ENCODE data around the gene TFCP2.

The TFCP2 gene

GRCh38 chr12:51056242-51056641 is 116.7 kb downstream of the TFCP2 start:
- H3K9ac ChIP-seq (ENCODE audit: low read depth, low read length) = no peak overlapping the region
- H3K27me3 ChIP-seq (ENCODE audit: insufficient read depth, low read length) = no peaks in the 10 kb centered on the region
- no peaks in the 10 kb centered on the region for H3K4me1 ChIP-seq (ENCODE audit: insufficient read depth, low read length)
- WGBS = 97% methylated on average over 5 of the region's 5 CpGs
- H3K9me3 ChIP-seq (ENCODE audit: insufficient read depth, low read depth, low read length) = no peaks in the 10 kb centered on the region
- peaks cover 85% of the 10 kb centered on the region for H3K36me3 ChIP-seq (ENCODE audit: insufficient read depth, low read length)
- no peak overlapping the region for H3K4me3 ChIP-seq (ENCODE audit: low read length)
- H3K27ac ChIP-seq (ENCODE audit: low read depth, low read length) = no peak overlapping the region

GRCh38 chr12:51055060-51055459 is 117.9 kb downstream of the TFCP2 start:
- Histone ChIP-seq H3K4me1 (ENCODE audit: insufficient read depth, low read length) (no peaks in the 10 kb centered on the region), H3K36me3 (ENCODE audit: insufficient read depth, low read length) (peaks cover 77% of the 10 kb centered on the region), H3K27ac (ENCODE audit: low read depth, low read length) (no peak overlapping the region), H3K9ac (ENCODE audit: low read depth, low read length) (no peak overlapping the region), H3K4me3 (ENCODE audit: low read length) (no peak overlapping the region), H3K27me3 (ENCODE audit: insufficient read depth, low read length) (no peaks in the 10 kb centered on the region), H3K9me3 (ENCODE audit: insufficient read depth, low read depth, low read length) (no peaks in the 10 kb centered on the region)
- WGBS = 96% methylated on average over 2 of the region's 2 CpGs

- Histone ChIP-seq H3K4me3 (ENCODE audit: low read length) (no peak overlapping the region), H3K4me1 (ENCODE audit: insufficient read depth, low read length) (peaks cover 10% of the 10 kb centered on the region), H3K9me3 (ENCODE audit: insufficient read depth, low read depth, low read length) (no peaks in the 10 kb centered on the region), H3K27me3 (ENCODE audit: insufficient read depth, low read length) (no peaks in the 10 kb centered on the region), H3K9ac (ENCODE audit: low read depth, low read length) (no peak overlapping the region), H3K27ac (ENCODE audit: low read depth, low read length) (no peak overlapping the region), H3K36me3 (ENCODE audit: insufficient read depth, low read length) (peaks cover 51% of the 10 kb centered on the region)
- WGBS = 87% methylated on average over 4 of the region's 4 CpGs
Measured at GRCh38 chr12:51051787-51052186, 121.1 kb downstream of the TFCP2 start.

DNA sequence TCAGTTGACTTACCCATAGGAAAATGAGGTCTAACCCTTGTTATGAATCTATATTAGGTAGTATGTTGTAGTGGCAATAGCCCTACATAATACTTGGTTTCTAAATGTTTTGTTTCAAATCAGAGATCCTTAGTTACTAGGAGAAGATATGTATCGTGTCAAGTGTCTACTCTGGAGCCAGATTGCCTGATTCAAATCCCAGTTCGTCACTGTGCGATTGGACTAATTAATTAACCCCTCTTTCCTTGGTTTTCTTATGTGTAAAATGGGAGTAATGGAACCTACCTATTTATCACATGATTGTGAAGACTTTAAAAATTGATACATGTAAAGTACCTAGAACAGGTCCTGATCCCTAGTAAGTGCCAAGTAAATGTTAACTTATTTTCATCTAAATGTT is 123.4 kb downstream of the TFCP2 start:
- peaks cover 10% of the 10 kb centered on the region for H3K4me1 ChIP-seq (ENCODE audit: insufficient read depth, low read length)
- H3K9ac ChIP-seq (ENCODE audit: low read depth, low read length) = no peak overlapping the region
- no peaks in the 10 kb centered on the region for H3K9me3 ChIP-seq (ENCODE audit: insufficient read depth, low read depth, low read length)
- no peak overlapping the region for H3K27ac ChIP-seq (ENCODE audit: low read depth, low read length)
- H3K4me3 ChIP-seq (ENCODE audit: low read length) = peak overlapping the region; percentile 91
- 90% methylated on average over 3 of the region's 3 CpGs for WGBS
- H3K36me3 ChIP-seq (ENCODE audit: insufficient read depth, low read length) = peaks cover 30% of the 10 kb centered on the region
- no peaks in the 10 kb centered on the region for H3K27me3 ChIP-seq (ENCODE audit: insufficient read depth, low read length)

DNA sequence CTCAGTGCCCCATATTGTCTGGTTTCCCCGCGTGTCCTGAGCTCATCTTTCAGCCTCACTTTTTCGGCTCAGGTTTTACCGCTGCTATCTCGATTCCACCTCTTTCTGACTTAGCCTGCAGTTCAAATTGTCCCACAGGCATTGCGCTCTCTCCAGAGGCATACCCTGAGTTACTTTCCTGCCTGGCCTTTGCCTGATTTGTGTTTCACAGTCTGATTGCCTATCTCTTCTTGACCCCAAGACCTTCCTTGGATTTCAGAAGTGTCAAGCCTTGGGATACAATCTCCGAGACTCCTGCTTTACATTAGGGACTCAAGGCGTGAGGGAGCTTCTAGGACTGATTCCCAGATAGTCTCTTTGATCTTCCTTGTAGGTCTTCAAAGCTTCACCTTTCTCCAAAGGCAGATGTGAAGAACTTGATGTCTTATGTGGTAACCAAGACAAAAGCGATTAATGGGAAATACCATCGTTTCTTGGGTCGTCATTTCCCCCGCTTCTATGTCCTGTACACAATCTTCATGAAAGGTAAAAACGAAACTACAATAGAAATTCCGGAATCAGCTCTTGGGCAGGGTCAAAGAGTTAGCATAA is 124.2 kb downstream of the TFCP2 start:
- Histone ChIP-seq H3K9ac (ENCODE audit: low read depth, low read length) (peak overlapping the region; percentile 84), H3K36me3 (ENCODE audit: insufficient read depth, low read length) (peaks cover 22% of the 10 kb centered on the region), H3K4me3 (ENCODE audit: low read length) (peak overlapping the region; percentile 91), H3K9me3 (ENCODE audit: insufficient read depth, low read depth, low read length) (no peaks in the 10 kb centered on the region), H3K27ac (ENCODE audit: low read depth, low read length) (0 out of 2 replicates have a peak overlapping the region, but pooled peaks have one; percentile 31), H3K27me3 (ENCODE audit: insufficient read depth, low read length) (no peaks in the 10 kb centered on the region), H3K4me1 (ENCODE audit: insufficient read depth, low read length) (peaks cover 10% of the 10 kb centered on the region)
- 51% methylated on average over 14 of the region's 14 CpGs for WGBS

GRCh38 chr12:51047655-51048540 is 125.0 kb downstream of the TFCP2 start, which contains the start of gene LETMD1:
Gene LETMD1, plus strand, starts transcription at chr12:51048327. Its CDS starts 30 bp downstream, at chr12:51048357.
- Histone ChIP-seq H3K4me3 (ENCODE audit: low read length) (peak within 1 kb of the TSS; percentile 91), H3K9ac (ENCODE audit: low read depth, low read length) (peak within 1 kb of the TSS; percentile 84), H3K9me3 (ENCODE audit: insufficient read depth, low read depth, low read length) (no peaks in the 10 kb centered on the region), H3K4me1 (ENCODE audit: insufficient read depth, low read length) (peaks cover 10% of the 10 kb centered on the region), H3K27me3 (ENCODE audit: insufficient read depth, low read length) (no peaks in the 10 kb centered on the region), H3K36me3 (ENCODE audit: insufficient read depth, low read length) (peaks cover 14% of the 10 kb centered on the region), H3K27ac (ENCODE audit: low read depth, low read length) (peak within 1 kb of the TSS; percentile 68; the same call in 1 of the 2 replicates)
- WGBS = 4% methylated on average over 51 of the region's 51 CpGs
